ENCODE measurements around the gene RIBC1. TPM values are rescaled to one million over a fixed set of nuclear protein-coding genes. Genes with fewer than 3 reads are reported as not detected.
A peak's percentile ranks its signal among the peaks of the same experiment; 100 is the strongest.

The RIBC1 gene
- total RNA-seq, 1 donor from 2014 or later = 0.60 TPM

- TF ChIP-seq CTCF (IDR thresholded peaks at IDR 0.05) = no peak
Observed at GRCh38 chrX:53437206-53437605, 14.5 kb downstream of the RIBC1 start.

GRCh38 chrX:53438174-53438831 lies 15.6 kb downstream of the RIBC1 start:
- no peak for TF ChIP-seq CTCF (IDR thresholded peaks at IDR 0.05)
- no peak for DNase-seq (ENCODE audit: low spot score)
- Mint-ChIP-seq H3K4me3 (ENCODE audit: unreplicated experiment) (no peak overlapping the region), H3K27ac (ENCODE audit: unreplicated experiment) (no peak overlapping the region), H3K27me3 (ENCODE audit: low read depth) (no peaks in the 10 kb centered on the region), H3K4me1 (ENCODE audit: low read depth) (peaks cover 25% of the 10 kb centered on the region), H3K9me3 (ENCODE audit: low read depth) (peaks cover 8% of the 10 kb centered on the region), H3K36me3 (ENCODE audit: low read depth) (no peaks in the 10 kb centered on the region)

More at GRCh38 chrX:53437206-53437605, 14.5 kb downstream of the RIBC1 start:
- peaks cover 27% of the 10 kb centered on the region for H3K4me1 Mint-ChIP-seq (ENCODE audit: low read depth)
- no peak for DNase-seq (ENCODE audit: low spot score)
- peaks cover 8% of the 10 kb centered on the region for H3K9me3 Mint-ChIP-seq (ENCODE audit: low read depth)
- no peak overlapping the region for H3K27ac Mint-ChIP-seq (ENCODE audit: unreplicated experiment)
- peaks cover under 1% of the 10 kb centered on the region for H3K36me3 Mint-ChIP-seq (ENCODE audit: low read depth)
- no peak overlapping the region for H3K4me3 Mint-ChIP-seq (ENCODE audit: unreplicated experiment)
- H3K27me3 Mint-ChIP-seq (ENCODE audit: low read depth) = no peaks in the 10 kb centered on the region

- H3K4me1 Mint-ChIP-seq (ENCODE audit: low read depth) = peaks cover 22% of the 10 kb centered on the region
- no peaks in the 10 kb centered on the region for H3K27me3 Mint-ChIP-seq (ENCODE audit: low read depth)
- H3K4me3 Mint-ChIP-seq (ENCODE audit: unreplicated experiment) = no peak overlapping the region
- no peak for DNase-seq (ENCODE audit: low spot score)
- no peaks in the 10 kb centered on the region for H3K36me3 Mint-ChIP-seq (ENCODE audit: low read depth)
- no peak for TF ChIP-seq CTCF (IDR thresholded peaks at IDR 0.05)
- H3K9me3 Mint-ChIP-seq (ENCODE audit: low read depth) = peaks cover 8% of the 10 kb centered on the region
- no peak overlapping the region for H3K27ac Mint-ChIP-seq (ENCODE audit: unreplicated experiment)
Observed at GRCh38 chrX:53438832-53439230, 16.2 kb downstream of the RIBC1 start.

GRCh38 chrX:53440101-53440500 lies 17.4 kb downstream of the RIBC1 start:
- Mint-ChIP-seq H3K27me3 (ENCODE audit: low read depth) (no peaks in the 10 kb centered on the region), H3K4me1 (ENCODE audit: low read depth) (peaks cover 15% of the 10 kb centered on the region), H3K4me3 (ENCODE audit: unreplicated experiment) (peak overlapping the region; percentile 8), H3K9me3 (ENCODE audit: low read depth) (peaks cover 8% of the 10 kb centered on the region), H3K27ac (ENCODE audit: unreplicated experiment) (no peak overlapping the region), H3K36me3 (ENCODE audit: low read depth) (no peaks in the 10 kb centered on the region)
- DNase-seq (ENCODE audit: low spot score) = no peak
- no peak for TF ChIP-seq CTCF (IDR thresholded peaks at IDR 0.05)

- no peak for TF ChIP-seq CTCF (IDR thresholded peaks at IDR 0.05)
- H3K9me3 Mint-ChIP-seq (ENCODE audit: low read depth) = peaks cover 3% of the 10 kb centered on the region
- DNase-seq (ENCODE audit: low spot score) = no peak
- H3K36me3 Mint-ChIP-seq (ENCODE audit: low read depth) = no peaks in the 10 kb centered on the region
- peak overlapping the region; percentile 73 for H3K4me3 Mint-ChIP-seq (ENCODE audit: unreplicated experiment)
- H3K4me1 Mint-ChIP-seq (ENCODE audit: low read depth) = peaks cover 15% of the 10 kb centered on the region
- H3K27me3 Mint-ChIP-seq (ENCODE audit: low read depth) = no peaks in the 10 kb centered on the region
- no peak overlapping the region for H3K27ac Mint-ChIP-seq (ENCODE audit: unreplicated experiment)
Observed at GRCh38 chrX:53440621-53441517, 18.2 kb downstream of the RIBC1 start.

All from chondrocyte (in vitro differentiated cells).